K562 (cell line): ENCODE results near the gene FBXL13. TPM values are rescaled to one million over a fixed set of nuclear protein-coding genes. Genes with fewer than 3 reads are reported as not detected.

Experiments
- CHCHD3 ChIP-seq: fragments of 250-450 bp; sonication (Bioruptor Pico); IDR thresholded peaks from 2 replicates; pipeline ENCODE4 v2.1.2; 2022; ENCODE audit warnings: mild to moderate bottlenecking
- MEF2D ChIP-seq: conservative IDR thresholded peaks from 2 replicates; pipeline ENCODE4 v1.6.1; 2016; ENCODE audit warnings: low read depth, missing genetic modification characterization, missing compliant biosample characterization
- MXI1 ChIP-seq: IDR thresholded peaks from 2 replicates; pipeline ENCODE4 v1.6.1; 2011; ENCODE audit warnings: low read depth, mild to moderate bottlenecking, improper control_type of control experiment, low read length
- NCOA1 ChIP-seq: fragments of 450-650 bp; IDR thresholded peaks from 2 replicates; pipeline ENCODE4 v1.6.1; 2016; ENCODE audit warnings: low read depth
- NFIC ChIP-seq: fragments of 450-650 bp; IDR thresholded peaks from 2 replicates; pipeline ENCODE4 v1.6.1; 2017; ENCODE audit warnings: mild to moderate bottlenecking, inconsistent platforms
- POLR2B ChIP-seq: fragments of 450-650 bp; IDR thresholded peaks from 2 replicates; pipeline ENCODE4 v1.6.1; 2018; ENCODE audit warnings: low read depth; ENCODE audit not compliant: partially characterized antibody
- RAD51 ChIP-seq: fragments of 450-650 bp; IDR thresholded peaks from 2 replicates; pipeline ENCODE4 v1.7.1; 2016; ENCODE audit warnings: low read depth, mild to moderate bottlenecking, borderline replicate concordance
- STAT5A ChIP-seq: IDR thresholded peaks from 2 replicates; pipeline ENCODE4 v1.6.1; 2012; ENCODE audit warnings: low read length, inconsistent platforms, borderline replicate concordance
- ZBTB17 ChIP-seq: fragments of 450-650 bp; formaldehyde crosslinking; IDR thresholded peaks from 2 replicates; pipeline ENCODE4 v1.4.0; 2020; ENCODE audit warnings: mild to moderate bottlenecking
- ZFP36 ChIP-seq: fragments of 150-350 bp; IDR thresholded peaks from 2 replicates; pipeline ENCODE4 v1.6.1; 2018; ENCODE audit warnings: low read length, low read depth; ENCODE audit not compliant: partially characterized antibody
- polyA plus RNA-seq, 8 experiments: library from polyadenylated mRNA; depleted of rRNA in 4 of 8; stranded (reverse) in 5 of 8; unstranded in 3 of 8; fragments of >200 nt; fragmentation: Nextera tagmentation in 2 of 8; fragmentation: Illumina TruSeq in 1 of 8; extraction: Ambion mirVana in 2 of 8; extraction: Trizol in 1 of 8; gene quantifications; 2 replicates each; pipeline versions ENCODE4 v1.2.1 to v1.2.3, GENCODE V29; 2011 to 2014; ENCODE audit warnings: inconsistent platforms in 1 of 8, missing spikeins in 1 of 8
- total RNA-seq, 7 experiments: library from RNA; depleted of rRNA in 6 of 7; stranded (reverse); fragments of >200 nt in 6 of 7; fragmentation: Illumina TruSeq in 2 of 7; extraction: Trizol in 2 of 7; gene quantifications; 2 replicates each; pipeline versions ENCODE4 v1.2.1 to v1.2.3, GENCODE V29; 2011 to 2021; ENCODE audit warnings: low replicate concordance in 1 of 7
- TF ChIP-seq, protein P1 (sequence below): fragments of 450-650 bp; IDR thresholded peaks from 2 replicates; pipeline ENCODE4 v1.7.1; 2018; ENCODE audit warnings: mild to moderate bottlenecking, low read depth; ENCODE audit not compliant: partially characterized antibody
- TF ChIP-seq, protein P2 (sequence below): fragments of 200-800 bp; sonication (Bioruptor generic); IDR thresholded peaks from 2 replicates; pipeline ENCODE4 v1.6.1; 2017; ENCODE audit warnings: missing genetic modification characterization, missing compliant biosample characterization
- TF ChIP-seq, protein P3 (sequence below), 2 experiments: fragments of 450-650 bp in 1 of 2; sonication (generic) in 1 of 2; formaldehyde crosslinking in 1 of 2; IDR thresholded peaks in 1 of 2; conservative IDR thresholded peaks in 1 of 2; 2 replicates each; pipeline versions ENCODE4 v1.6.1 to v1.8.1; 2016 to 2023; ENCODE audit warnings: mild to moderate bottlenecking in 2 of 2, moderate library complexity in 2 of 2, inconsistent platforms in 1 of 2, missing genetic modification reagents in 1 of 2
- TF ChIP-seq, protein P4 (sequence below), 2 experiments: fragments of 150-350 bp in 1 of 2; IDR thresholded peaks; 2 replicates each; pipeline ENCODE4 v1.6.1; 2012 to 2016; ENCODE audit warnings: low read depth in 2 of 2, low read length in 2 of 2, mild to moderate bottlenecking in 1 of 2, moderate library complexity in 1 of 2
- TF ChIP-seq, protein P5 (sequence below), 2 experiments: fragments of 450-650 bp; conservative IDR thresholded peaks; 2 replicates each; pipeline ENCODE4 v1.6.1; 2017; ENCODE audit warnings: mild to moderate bottlenecking in 2 of 2, moderate library complexity in 2 of 2

The FBXL13 gene
- total and polyA plus RNA-seq, 9 of the 15 experiments (the other 6 are each of a cell fraction or from before 2014, with no cell fraction given), result 16.3 to 55.0 (median 25.4) TPM

DNA sequence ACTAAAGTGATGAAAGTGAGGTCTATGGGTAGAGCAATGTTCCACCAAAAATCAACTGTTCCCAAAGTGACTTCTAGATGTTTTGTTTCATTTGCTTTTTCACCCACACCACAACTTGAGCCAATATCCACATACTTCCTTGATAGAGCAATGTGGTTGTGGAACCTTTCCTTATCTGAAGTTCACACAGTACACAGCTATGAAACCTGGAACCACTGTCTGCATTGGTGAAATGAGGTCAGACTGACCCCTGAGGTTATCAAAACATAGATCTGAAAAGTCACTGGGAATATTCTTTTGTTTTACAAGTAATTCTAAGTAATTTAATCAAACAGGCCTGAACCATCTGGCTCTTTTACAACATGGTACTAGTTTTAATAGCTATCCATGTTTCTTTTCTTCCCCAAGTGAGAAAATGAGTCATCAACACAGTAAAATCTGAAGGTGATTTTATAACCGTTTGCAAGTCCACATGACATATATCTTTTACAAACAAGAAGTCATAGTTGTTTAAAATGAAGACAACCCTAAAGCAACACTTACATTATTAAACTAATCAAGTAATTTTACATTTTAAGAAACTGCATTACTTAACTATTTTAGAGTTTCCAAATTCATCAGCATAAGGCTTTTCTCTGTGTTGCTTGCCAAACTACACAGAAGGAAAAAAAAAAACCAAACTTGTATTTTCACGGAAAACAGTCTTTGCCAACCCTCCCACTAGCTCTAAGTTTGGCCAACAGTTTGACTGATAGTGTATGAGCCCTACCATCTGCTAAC lies 81.5 kb downstream of the FBXL13 start (continued):
- TF ChIP-seq, protein P1, sequence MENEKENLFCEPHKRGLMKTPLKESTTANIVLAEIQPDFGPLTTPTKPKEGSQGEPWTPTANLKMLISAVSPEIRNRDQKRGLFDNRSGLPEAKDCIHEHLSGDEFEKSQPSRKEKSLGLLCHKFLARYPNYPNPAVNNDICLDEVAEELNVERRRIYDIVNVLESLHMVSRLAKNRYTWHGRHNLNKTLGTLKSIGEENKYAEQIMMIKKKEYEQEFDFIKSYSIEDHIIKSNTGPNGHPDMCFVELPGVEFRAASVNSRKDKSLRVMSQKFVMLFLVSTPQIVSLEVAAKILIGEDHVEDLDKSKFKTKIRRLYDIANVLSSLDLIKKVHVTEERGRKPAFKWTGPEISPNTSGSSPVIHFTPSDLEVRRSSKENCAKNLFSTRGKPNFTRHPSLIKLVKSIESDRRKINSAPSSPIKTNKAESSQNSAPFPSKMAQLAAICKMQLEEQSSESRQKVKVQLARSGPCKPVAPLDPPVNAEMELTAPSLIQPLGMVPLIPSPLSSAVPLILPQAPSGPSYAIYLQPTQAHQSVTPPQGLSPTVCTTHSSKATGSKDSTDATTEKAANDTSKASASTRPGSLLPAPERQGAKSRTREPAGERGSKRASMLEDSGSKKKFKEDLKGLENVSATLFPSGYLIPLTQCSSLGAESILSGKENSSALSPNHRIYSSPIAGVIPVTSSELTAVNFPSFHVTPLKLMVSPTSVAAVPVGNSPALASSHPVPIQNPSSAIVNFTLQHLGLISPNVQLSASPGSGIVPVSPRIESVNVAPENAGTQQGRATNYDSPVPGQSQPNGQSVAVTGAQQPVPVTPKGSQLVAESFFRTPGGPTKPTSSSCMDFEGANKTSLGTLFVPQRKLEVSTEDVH, result peak; percentile 74
- TF ChIP-seq MXI1 (0 out of 2 replicates have a peak, but pooled peaks have one; percentile 21), POLR2B (peak; percentile 37), RAD51 (peak; percentile 39; the same call in 1 of the 2 replicates), NFIC (peak; percentile 84), NCOA1 (peak; percentile 77; the same call in 1 of the 2 replicates), STAT5A (peak; percentile 90), MEF2D (tag) (0 out of 2 replicates have a peak, but pooled peaks have one; percentile 34), ZBTB17 (no peak), ZFP36 (no peak), CHCHD3 (0 out of 2 replicates have a peak, but pooled peaks have one; percentile 45)
- TF ChIP-seq, protein P2, sequence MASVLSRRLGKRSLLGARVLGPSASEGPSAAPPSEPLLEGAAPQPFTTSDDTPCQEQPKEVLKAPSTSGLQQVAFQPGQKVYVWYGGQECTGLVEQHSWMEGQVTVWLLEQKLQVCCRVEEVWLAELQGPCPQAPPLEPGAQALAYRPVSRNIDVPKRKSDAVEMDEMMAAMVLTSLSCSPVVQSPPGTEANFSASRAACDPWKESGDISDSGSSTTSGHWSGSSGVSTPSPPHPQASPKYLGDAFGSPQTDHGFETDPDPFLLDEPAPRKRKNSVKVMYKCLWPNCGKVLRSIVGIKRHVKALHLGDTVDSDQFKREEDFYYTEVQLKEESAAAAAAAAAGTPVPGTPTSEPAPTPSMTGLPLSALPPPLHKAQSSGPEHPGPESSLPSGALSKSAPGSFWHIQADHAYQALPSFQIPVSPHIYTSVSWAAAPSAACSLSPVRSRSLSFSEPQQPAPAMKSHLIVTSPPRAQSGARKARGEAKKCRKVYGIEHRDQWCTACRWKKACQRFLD, result peak; percentile 79
- TF ChIP-seq, protein P3, sequence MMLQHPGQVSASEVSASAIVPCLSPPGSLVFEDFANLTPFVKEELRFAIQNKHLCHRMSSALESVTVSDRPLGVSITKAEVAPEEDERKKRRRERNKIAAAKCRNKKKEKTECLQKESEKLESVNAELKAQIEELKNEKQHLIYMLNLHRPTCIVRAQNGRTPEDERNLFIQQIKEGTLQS (IDR thresholded peaks at IDR 0.05), result peak; percentile 98
- TF ChIP-seq, protein P3 (CRISPR knock-in tag; conservative IDR thresholded peaks at IDR 0.05), result peak; percentile 91
- TF ChIP-seq, protein P4, sequence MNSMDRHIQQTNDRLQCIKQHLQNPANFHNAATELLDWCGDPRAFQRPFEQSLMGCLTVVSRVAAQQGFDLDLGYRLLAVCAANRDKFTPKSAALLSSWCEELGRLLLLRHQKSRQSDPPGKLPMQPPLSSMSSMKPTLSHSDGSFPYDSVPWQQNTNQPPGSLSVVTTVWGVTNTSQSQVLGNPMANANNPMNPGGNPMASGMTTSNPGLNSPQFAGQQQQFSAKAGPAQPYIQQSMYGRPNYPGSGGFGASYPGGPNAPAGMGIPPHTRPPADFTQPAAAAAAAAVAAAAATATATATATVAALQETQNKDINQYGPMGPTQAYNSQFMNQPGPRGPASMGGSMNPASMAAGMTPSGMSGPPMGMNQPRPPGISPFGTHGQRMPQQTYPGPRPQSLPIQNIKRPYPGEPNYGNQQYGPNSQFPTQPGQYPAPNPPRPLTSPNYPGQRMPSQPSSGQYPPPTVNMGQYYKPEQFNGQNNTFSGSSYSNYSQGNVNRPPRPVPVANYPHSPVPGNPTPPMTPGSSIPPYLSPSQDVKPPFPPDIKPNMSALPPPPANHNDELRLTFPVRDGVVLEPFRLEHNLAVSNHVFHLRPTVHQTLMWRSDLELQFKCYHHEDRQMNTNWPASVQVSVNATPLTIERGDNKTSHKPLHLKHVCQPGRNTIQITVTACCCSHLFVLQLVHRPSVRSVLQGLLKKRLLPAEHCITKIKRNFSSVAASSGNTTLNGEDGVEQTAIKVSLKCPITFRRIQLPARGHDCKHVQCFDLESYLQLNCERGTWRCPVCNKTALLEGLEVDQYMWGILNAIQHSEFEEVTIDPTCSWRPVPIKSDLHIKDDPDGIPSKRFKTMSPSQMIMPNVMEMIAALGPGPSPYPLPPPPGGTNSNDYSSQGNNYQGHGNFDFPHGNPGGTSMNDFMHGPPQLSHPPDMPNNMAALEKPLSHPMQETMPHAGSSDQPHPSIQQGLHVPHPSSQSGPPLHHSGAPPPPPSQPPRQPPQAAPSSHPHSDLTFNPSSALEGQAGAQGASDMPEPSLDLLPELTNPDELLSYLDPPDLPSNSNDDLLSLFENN (IDR thresholded peaks at IDR 0.05; ENCODE audit: low read depth in 2 of 2, low read length in 2 of 2), result peak in 1 of 2 experiments; percentile 90; a peak in 2 of 4 replicates
- TF ChIP-seq, protein P5, sequence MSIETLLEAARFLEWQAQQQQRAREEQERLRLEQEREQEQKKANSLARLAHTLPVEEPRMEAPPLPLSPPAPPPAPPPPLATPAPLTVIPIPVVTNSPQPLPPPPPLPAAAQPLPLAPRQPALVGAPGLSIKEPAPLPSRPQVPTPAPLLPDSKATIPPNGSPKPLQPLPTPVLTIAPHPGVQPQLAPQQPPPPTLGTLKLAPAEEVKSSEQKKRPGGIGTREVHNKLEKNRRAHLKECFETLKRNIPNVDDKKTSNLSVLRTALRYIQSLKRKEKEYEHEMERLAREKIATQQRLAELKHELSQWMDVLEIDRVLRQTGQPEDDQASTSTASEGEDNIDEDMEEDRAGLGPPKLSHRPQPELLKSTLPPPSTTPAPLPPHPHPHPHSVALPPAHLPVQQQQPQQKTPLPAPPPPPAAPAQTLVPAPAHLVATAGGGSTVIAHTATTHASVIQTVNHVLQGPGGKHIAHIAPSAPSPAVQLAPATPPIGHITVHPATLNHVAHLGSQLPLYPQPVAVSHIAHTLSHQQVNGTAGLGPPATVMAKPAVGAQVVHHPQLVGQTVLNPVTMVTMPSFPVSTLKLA (conservative IDR thresholded peaks at IDR 0.05), result peak in 1 of 2 experiments; percentile 52; a peak in 2 of 4 replicates
